OCI-LY3 (cell line): Measurements from ENCODE around the gene TTLL11.

ENCODE experiments used
- CTCF ChIP-seq: fragments of 200-600, 300-600 bp; sonication (generic); IDR thresholded peaks from 2 replicates; pipeline ENCODE4 v1.5.1; 2014; ENCODE audit warnings: antibody characterized with exemption, low read length, low read depth
- EZH2phosphoT487 ChIP-seq: fragments of 200-600 bp; shearing (Covaris generic); IDR thresholded peaks from 2 replicates; pipeline ENCODE4 v1.6.1; 2018; ENCODE audit warnings: antibody characterized with exemption, mixed run types, low read depth

- TF ChIP-seq CTCF (no peak), EZH2phosphoT487 (no peak)
Observed at GRCh38 chr9:121945281-121945680, 147.8 kb downstream of the TTLL11 start.
